Activated naive CD8-positive, alpha-beta T cell treated with anti-CD3 and anti-CD28 coated beads, Interleukin-2, amount 10 ng/mL, durations not matched to agents 7 days and 5 days (primary cell): ENCODE data around the gene BRCA2. TPM values are rescaled to one million over a fixed set of nuclear protein-coding genes. Genes with fewer than 3 reads are reported as not detected.

Source experiments
- ATAC-seq: fragments of 150-1000 bp; cut with Tn5 transposase; one replicate; pipeline ENCODE4 v1.10.0; 2021; ENCODE audit warnings: low read depth, moderate library complexity
- POLR2A ChIA-PET: fragments of 350-600 bp; sonication (Branson Sonifier 250); formaldehyde crosslinking; loops from one replicate; lab custom pipeline; 2021; ENCODE audit warnings: antibody characterized with exemption; lab: Charles Lee
- DNase-seq: peaks from one replicate; pipeline ENCODE4 v3.0.0; 2021
- H3K27ac Mint-ChIP-seq: one replicate; pipeline ENCODE4 v1.8.0; 2022; ENCODE audit warnings: mild to moderate bottlenecking, mixed read lengths
- H3K27me3 Mint-ChIP-seq: one replicate; pipeline ENCODE4 v1.8.0; 2022; ENCODE audit warnings: mild to moderate bottlenecking, moderate library complexity, mixed read lengths
- H3K36me3 Mint-ChIP-seq: one replicate; pipeline ENCODE4 v1.8.0; 2021; ENCODE audit warnings: mild to moderate bottlenecking, mixed read lengths
- H3K4me1 Mint-ChIP-seq: one replicate; pipeline ENCODE4 v1.8.0; 2021; ENCODE audit warnings: mixed read lengths
- H3K4me3 Mint-ChIP-seq: one replicate; pipeline ENCODE4 v1.8.0; 2022; ENCODE audit warnings: mild to moderate bottlenecking, moderate library complexity, mixed read lengths
- H3K9me3 Mint-ChIP-seq: one replicate; pipeline ENCODE4 v1.8.0; 2021; ENCODE audit warnings: mixed read lengths
- total RNA-seq, 2 experiments: library from RNA; stranded (reverse); gene quantifications; one replicate each; pipeline ENCODE4 v1.2.3, GENCODE V29; 2021

BRCA2 gene
- total RNA-seq, 2 experiments from 2014 or later: 25.2 to 26.7 TPM

- no peak overlapping the region for H3K4me3 Mint-ChIP-seq
- POLR2A ChIA-PET: interaction anchor here (0.6 to 5.2 kb wide), 3 partner anchors 39 to 114 kb away, joined by 3 to 60 read pairs (median 25); partner anchors contain the start of genes BRCA2, N4BP2L2 and ZAR1L
- H3K9me3 Mint-ChIP-seq: no peaks in the 10 kb centered on the region
These were observed 114.2 kb downstream of the BRCA2 start for GRCh38 chr13:32429433-32429909.

GRCh38 chr13:32430018-32430747 lies 114.9 kb downstream of the BRCA2 start:
- H3K4me3 Mint-ChIP-seq: peak overlapping the region; percentile 5
- DNase-seq: no peak
- ATAC-seq: no peak
- H3K4me1 Mint-ChIP-seq: peaks cover 33% of the 10 kb centered on the region
- no peaks in the 10 kb centered on the region for H3K9me3 Mint-ChIP-seq
- POLR2A ChIA-PET: no interaction called here
- no peaks in the 10 kb centered on the region for H3K27me3 Mint-ChIP-seq
- peak overlapping the region; percentile 70 for H3K27ac Mint-ChIP-seq
- H3K36me3 Mint-ChIP-seq: peaks cover 7% of the 10 kb centered on the region

More at GRCh38 chr13:32429433-32429909, 114.2 kb downstream of the BRCA2 start:
- Mint-ChIP-seq H3K4me1 (peaks cover 35% of the 10 kb centered on the region), H3K27ac (peak overlapping the region; percentile 48), H3K27me3 (no peaks in the 10 kb centered on the region), H3K36me3 (peaks cover 9% of the 10 kb centered on the region)
- ATAC-seq (no peak), DNase-seq (no peak)

DNA sequence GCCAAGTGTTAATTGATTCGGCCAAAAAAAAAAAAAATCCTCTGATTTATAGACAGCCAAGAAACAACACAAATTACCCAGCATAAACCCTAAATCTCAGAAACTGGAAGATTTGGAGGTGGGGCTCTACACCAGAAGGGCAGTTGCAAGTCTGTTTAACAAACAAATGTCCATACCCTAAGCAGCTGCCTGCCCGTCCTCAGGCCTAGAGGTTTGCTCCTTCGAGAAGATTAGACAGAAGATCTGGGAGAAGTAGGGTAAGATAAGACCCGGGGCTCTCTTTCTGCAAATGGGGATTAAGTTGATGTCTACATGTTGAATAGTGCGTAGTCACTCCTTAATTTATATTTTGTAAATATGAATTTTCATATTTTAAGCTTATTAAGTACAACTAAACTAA lies 116.1 kb downstream of the BRCA2 start:
- H3K27ac Mint-ChIP-seq: no peak overlapping the region
- H3K9me3 Mint-ChIP-seq: no peaks in the 10 kb centered on the region
- H3K36me3 Mint-ChIP-seq: no peaks in the 10 kb centered on the region
- ATAC-seq: no peak
- H3K27me3 Mint-ChIP-seq: no peaks in the 10 kb centered on the region
- DNase-seq: no peak
- H3K4me3 Mint-ChIP-seq: no peak overlapping the region
- POLR2A ChIA-PET: interaction anchor here (0.7 kb wide), 1 partner anchor 126 kb away, joined by 4 read pairs; no protein-coding TSS in a partner anchor
- H3K4me1 Mint-ChIP-seq: peaks cover 24% of the 10 kb centered on the region

- no peaks in the 10 kb centered on the region for H3K9me3 Mint-ChIP-seq
- H3K4me1 Mint-ChIP-seq: peaks cover 19% of the 10 kb centered on the region
- POLR2A ChIA-PET: no interaction called here
- no peak overlapping the region for H3K27ac Mint-ChIP-seq
- ATAC-seq (no peak), DNase-seq (no peak)
- H3K36me3 Mint-ChIP-seq: no peaks in the 10 kb centered on the region
- no peaks in the 10 kb centered on the region for H3K27me3 Mint-ChIP-seq
- no peak overlapping the region for H3K4me3 Mint-ChIP-seq
These were observed 117.5 kb downstream of the BRCA2 start for GRCh38 chr13:32432856-32433255.

DNA sequence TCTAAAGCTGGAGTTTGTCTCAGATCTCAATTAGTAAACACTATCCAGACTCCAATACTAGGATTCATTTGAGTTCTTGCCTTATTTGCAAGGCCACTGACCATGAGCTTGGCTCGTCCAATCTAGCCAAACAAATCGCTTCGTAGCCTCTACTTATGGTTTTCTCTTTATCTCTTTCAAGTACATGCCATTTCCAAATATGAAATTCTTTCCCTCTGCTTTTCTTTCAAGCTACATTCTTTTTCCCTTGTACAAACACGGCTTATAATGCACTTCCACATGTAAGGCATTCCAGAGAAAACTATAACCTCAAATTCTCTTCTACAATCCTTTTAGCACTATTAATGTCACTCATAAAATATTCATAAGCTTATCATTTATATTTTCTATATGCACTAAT lies 123.6 kb downstream of the BRCA2 start:
- POLR2A ChIA-PET: interaction anchor here (3.1 kb wide), 1 partner anchor 11 kb away, joined by 15 read pairs; the partner anchor contains the start of gene N4BP2L1
- ATAC-seq (no peak), DNase-seq (no peak)
- Mint-ChIP-seq H3K4me1 (peaks cover 5% of the 10 kb centered on the region), H3K4me3 (no peak overlapping the region), H3K9me3 (no peaks in the 10 kb centered on the region), H3K27ac (no peak overlapping the region), H3K36me3 (no peaks in the 10 kb centered on the region), H3K27me3 (no peaks in the 10 kb centered on the region)

- H3K9me3 Mint-ChIP-seq: no peaks in the 10 kb centered on the region
These were observed 127.8 kb downstream of the BRCA2 start for GRCh38 chr13:32443111-32443510.

GRCh38 chr13:32445461-32445860 lies 130.2 kb downstream of the BRCA2 start:
- no peaks in the 10 kb centered on the region for H3K36me3 Mint-ChIP-seq
- peaks cover 12% of the 10 kb centered on the region for H3K4me1 Mint-ChIP-seq
- no peak for DNase-seq
- POLR2A ChIA-PET: no interaction called here
- H3K27ac Mint-ChIP-seq: no peak overlapping the region
- no peaks in the 10 kb centered on the region for H3K9me3 Mint-ChIP-seq
- H3K4me3 Mint-ChIP-seq: no peak overlapping the region
- H3K27me3 Mint-ChIP-seq: no peaks in the 10 kb centered on the region
- no peak for ATAC-seq

More at GRCh38 chr13:32443111-32443510, 127.8 kb downstream of the BRCA2 start:
- Mint-ChIP-seq H3K4me1 (peaks cover 8% of the 10 kb centered on the region), H3K27me3 (no peaks in the 10 kb centered on the region), H3K27ac (peak overlapping the region; percentile 47), H3K4me3 (no peak overlapping the region), H3K36me3 (no peaks in the 10 kb centered on the region)
- POLR2A ChIA-PET: interaction anchor here (1.1 kb wide), 1 partner anchor 16 kb away, joined by 3 read pairs; no protein-coding TSS in a partner anchor
- ATAC-seq (peak; percentile 78), DNase-seq (no peak)

DNA sequence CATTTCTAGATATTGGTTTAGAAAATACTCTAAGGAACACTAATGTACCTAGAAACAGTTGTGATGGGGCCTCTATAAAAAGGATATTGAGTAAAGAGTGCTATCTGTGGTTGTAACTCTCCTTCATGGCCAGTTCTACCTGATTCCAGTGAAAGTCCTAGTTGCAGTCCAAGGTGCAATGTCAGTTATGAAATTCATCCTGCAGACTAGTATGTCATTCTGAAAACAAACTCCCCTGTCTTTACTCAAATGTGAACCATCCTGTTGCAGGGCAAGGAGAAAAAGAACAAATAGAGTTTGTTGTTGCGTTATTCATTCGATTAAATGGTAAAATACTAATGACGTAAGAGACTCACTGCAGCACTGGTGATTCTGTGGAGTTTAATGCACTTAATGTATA lies 130.9 kb downstream of the BRCA2 start:
- H3K27me3 Mint-ChIP-seq: no peaks in the 10 kb centered on the region
- H3K9me3 Mint-ChIP-seq: peaks cover 3% of the 10 kb centered on the region
- H3K27ac Mint-ChIP-seq: no peak overlapping the region
- POLR2A ChIA-PET: no interaction called here
- DNase-seq: no peak
- no peak overlapping the region for H3K4me3 Mint-ChIP-seq
- no peak for ATAC-seq
- peaks cover 12% of the 10 kb centered on the region for H3K4me1 Mint-ChIP-seq
- peaks cover 4% of the 10 kb centered on the region for H3K36me3 Mint-ChIP-seq

GRCh38 chr13:32446773-32447465 lies 131.6 kb downstream of the BRCA2 start:
- H3K36me3 Mint-ChIP-seq: peaks cover 4% of the 10 kb centered on the region

GRCh38 chr13:32447894-32448623 lies 132.8 kb downstream of the BRCA2 start:
- ATAC-seq (no peak), DNase-seq (no peak)
- H3K4me3 Mint-ChIP-seq: no peak overlapping the region
- no peaks in the 10 kb centered on the region for H3K27me3 Mint-ChIP-seq
- H3K4me1 Mint-ChIP-seq: peaks cover 7% of the 10 kb centered on the region
- H3K36me3 Mint-ChIP-seq: peaks cover 5% of the 10 kb centered on the region
- H3K27ac Mint-ChIP-seq: no peak overlapping the region
- POLR2A ChIA-PET: no interaction called here
- H3K9me3 Mint-ChIP-seq: peaks cover 4% of the 10 kb centered on the region

More at GRCh38 chr13:32446773-32447465, 131.6 kb downstream of the BRCA2 start:
- no peak for DNase-seq
- POLR2A ChIA-PET: no interaction called here
- ATAC-seq: no peak
- Mint-ChIP-seq H3K27ac (no peak overlapping the region), H3K27me3 (no peaks in the 10 kb centered on the region), H3K9me3 (peaks cover 3% of the 10 kb centered on the region), H3K4me3 (no peak overlapping the region), H3K4me1 (peaks cover 12% of the 10 kb centered on the region)

DNA sequence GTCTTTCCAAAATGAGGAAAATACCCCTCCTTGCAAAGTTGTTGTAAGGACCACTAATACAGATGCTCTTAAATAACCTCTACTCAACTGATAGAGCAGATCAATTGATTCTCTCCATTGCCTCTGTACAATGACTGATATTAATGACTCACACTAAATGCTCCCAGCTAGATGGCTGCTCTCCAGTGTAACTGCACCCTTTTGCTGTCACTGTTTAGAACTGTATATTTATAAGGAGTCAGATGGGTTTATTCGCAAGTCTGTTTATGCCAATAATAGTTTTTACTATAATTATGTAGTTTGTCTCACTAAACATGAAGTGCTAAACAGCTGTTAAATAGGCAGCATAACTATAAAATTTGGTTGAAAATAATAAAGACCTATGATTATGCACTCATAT lies 133.7 kb downstream of the BRCA2 start:
- ATAC-seq (no peak), DNase-seq (no peak)
- POLR2A ChIA-PET: no interaction called here
- Mint-ChIP-seq H3K36me3 (peaks cover 5% of the 10 kb centered on the region), H3K27ac (no peak overlapping the region), H3K4me1 (peaks cover 7% of the 10 kb centered on the region), H3K27me3 (no peaks in the 10 kb centered on the region), H3K4me3 (no peak overlapping the region), H3K9me3 (peaks cover 4% of the 10 kb centered on the region)
